GM12873 (cell line): ENCODE data around the gene ICAM3.

Source experiments
- CTCF ChIP-seq: IDR thresholded peaks from 2 replicates; pipeline ENCODE4 v1.5.1; 2012; ENCODE audit warnings: low read depth, mild to moderate bottlenecking, moderate library complexity, low read length, control low read depth; ENCODE audit not compliant: insufficient read depth; ENCODE audit errors: missing control alignments

ICAM3 gene

GRCh38 chr19:10284065-10284959 is 55.1 kb downstream of the ICAM3 start:
- no peak for TF ChIP-seq CTCF
